ENCODE measurements around the gene C11orf68. TPM values are rescaled to one million over a fixed set of nuclear protein-coding genes. Genes with fewer than 3 reads are reported as not detected.

C11orf68 gene
- total RNA-seq, 1 donor from 2014 or later, result 31.7 TPM

DNA sequence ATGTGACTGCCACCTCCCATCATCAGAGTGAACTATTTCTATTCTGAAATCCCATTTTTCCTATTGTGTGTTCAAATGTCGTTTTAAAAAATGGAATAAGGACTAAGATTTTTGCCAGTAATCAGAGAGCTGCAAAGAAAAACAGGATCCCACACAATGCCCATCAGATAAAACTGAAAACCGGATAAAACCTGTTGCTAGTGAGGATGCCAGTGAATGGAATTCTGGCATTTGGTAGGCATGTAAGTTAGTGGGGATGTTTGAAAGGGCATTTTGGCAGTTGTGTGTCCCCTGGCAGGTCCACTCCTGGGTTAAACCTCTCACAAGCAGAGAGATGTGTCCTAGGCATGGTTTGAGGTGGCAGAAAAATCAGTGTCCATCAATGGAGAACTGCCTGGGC, 6.5 kb upstream of the C11orf68 start:
- Mint-ChIP-seq H3K27me3 (no peaks in the 10 kb centered on the region), H3K4me1 (peaks cover 30% of the 10 kb centered on the region), H3K9me3 (no peaks in the 10 kb centered on the region), H3K36me3 (ENCODE audit: low read depth) (peaks cover 21% of the 10 kb centered on the region), H3K27ac (no peak overlapping the region), H3K4me3 (no peak overlapping the region)
- TF ChIP-seq, protein P1, sequence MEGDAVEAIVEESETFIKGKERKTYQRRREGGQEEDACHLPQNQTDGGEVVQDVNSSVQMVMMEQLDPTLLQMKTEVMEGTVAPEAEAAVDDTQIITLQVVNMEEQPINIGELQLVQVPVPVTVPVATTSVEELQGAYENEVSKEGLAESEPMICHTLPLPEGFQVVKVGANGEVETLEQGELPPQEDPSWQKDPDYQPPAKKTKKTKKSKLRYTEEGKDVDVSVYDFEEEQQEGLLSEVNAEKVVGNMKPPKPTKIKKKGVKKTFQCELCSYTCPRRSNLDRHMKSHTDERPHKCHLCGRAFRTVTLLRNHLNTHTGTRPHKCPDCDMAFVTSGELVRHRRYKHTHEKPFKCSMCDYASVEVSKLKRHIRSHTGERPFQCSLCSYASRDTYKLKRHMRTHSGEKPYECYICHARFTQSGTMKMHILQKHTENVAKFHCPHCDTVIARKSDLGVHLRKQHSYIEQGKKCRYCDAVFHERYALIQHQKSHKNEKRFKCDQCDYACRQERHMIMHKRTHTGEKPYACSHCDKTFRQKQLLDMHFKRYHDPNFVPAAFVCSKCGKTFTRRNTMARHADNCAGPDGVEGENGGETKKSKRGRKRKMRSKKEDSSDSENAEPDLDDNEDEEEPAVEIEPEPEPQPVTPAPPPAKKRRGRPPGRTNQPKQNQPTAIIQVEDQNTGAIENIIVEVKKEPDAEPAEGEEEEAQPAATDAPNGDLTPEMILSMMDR (IDR thresholded peaks at IDR 0.05), result no peak
- intact Hi-C loops (cut with micrococcal nuclease), result no loop called here
- no peak for ATAC-seq (ENCODE audit: low read depth)
- ChIA-PET POLR2A (interaction anchor here (0.6 to 1.0 kb wide), 2 partner anchors 35 to 277 kb away, joined by 3 read pairs; partner anchors contain the start of gene CCDC85B), CTCF (no interaction called here)
- no peak for DNase-seq

DNA sequence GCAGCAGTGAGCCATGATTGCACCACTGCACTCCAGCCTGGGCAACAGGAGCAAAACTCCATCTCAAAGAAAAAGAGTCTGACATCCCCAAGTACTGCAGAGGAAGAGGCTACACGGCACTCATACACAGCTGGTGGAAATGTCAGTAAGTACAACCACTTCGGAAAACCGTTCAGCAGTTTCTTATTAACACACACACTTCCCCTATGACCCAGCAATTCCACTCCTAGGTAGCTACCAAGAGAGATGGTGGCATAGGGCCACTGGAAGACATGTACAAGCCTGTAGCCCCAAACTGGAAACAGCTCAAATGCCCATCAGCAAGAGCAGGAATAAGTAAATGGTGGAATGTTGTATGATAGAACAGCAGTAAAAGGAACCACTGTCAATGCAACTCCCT, 3.7 kb upstream of the C11orf68 start:
- H3K4me1 Mint-ChIP-seq, result peaks cover 31% of the 10 kb centered on the region
- TF ChIP-seq, protein P1 (IDR thresholded peaks at IDR 0.05), result no peak
- POLR2A ChIA-PET, result interaction anchor here (0.9 to 1.3 kb wide), 3 partner anchors 13 to 38 kb away, joined by 4 to 6 read pairs (median 4); partner anchors contain the start of gene FIBP
- intact Hi-C loops (cut with micrococcal nuclease), result no loop called here
- no peak overlapping the region for H3K4me3 Mint-ChIP-seq
- ATAC-seq (ENCODE audit: low read depth) (no peak), DNase-seq (no peak)
- no peaks in the 10 kb centered on the region for H3K9me3 Mint-ChIP-seq
- CTCF ChIA-PET, result interaction anchor here (2.1 kb wide), 1 partner anchor 38 kb away, joined by 6 read pairs; no protein-coding TSS in a partner anchor
- H3K27me3 Mint-ChIP-seq, result no peaks in the 10 kb centered on the region
- H3K36me3 Mint-ChIP-seq (ENCODE audit: low read depth), result peaks cover 25% of the 10 kb centered on the region
- H3K27ac Mint-ChIP-seq, result no peak overlapping the region

DNA sequence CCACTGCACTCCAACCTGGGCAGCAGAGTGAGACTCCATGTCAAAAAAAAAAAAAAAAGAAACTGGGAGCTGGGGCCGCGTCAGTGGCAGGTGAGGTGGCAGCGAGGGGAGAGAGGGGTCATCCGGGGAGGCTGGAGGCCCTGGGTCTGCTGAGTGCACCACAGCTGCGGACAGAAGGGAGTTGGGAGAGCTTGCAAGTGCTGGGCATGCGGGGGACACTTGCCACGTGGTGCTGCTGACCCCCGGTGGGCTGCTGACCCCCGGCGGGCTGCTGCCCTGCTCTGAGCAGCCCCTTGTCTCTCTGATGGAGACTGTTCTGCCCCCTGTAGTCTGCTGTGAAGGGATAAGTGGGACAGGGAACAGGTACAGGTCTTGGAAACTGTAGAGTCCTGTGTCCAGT, 3.0 kb upstream of the C11orf68 start:
- Mint-ChIP-seq H3K27ac (no peak overlapping the region), H3K9me3 (no peaks in the 10 kb centered on the region), H3K4me3 (no peak overlapping the region), H3K4me1 (peaks cover 31% of the 10 kb centered on the region), H3K27me3 (no peaks in the 10 kb centered on the region), H3K36me3 (ENCODE audit: low read depth) (peaks cover 29% of the 10 kb centered on the region)
- ATAC-seq (ENCODE audit: low read depth), result no peak
- DNase-seq, result no peak
- intact Hi-C loops (cut with micrococcal nuclease), result no loop called here
- TF ChIP-seq, protein P1 (IDR thresholded peaks at IDR 0.05), result no peak
- ChIA-PET POLR2A (interaction anchor here (1.3 to 4.8 kb wide), 2 partner anchors 33 to 39 kb away, joined by 6 to 55 read pairs; partner anchors contain the start of genes CCDC85B and FIBP), CTCF (interaction anchor here (2.1 kb wide), 1 partner anchor 37 kb away, joined by 6 read pairs; no protein-coding TSS in a partner anchor)

- CTCF ChIA-PET, result no interaction called here
Measured at GRCh38 chr11:65921033-65921555, 2.2 kb upstream of the C11orf68 start.

GRCh38 chr11:65920372-65920802, 1.5 kb upstream of the C11orf68 start:
- TF ChIP-seq, protein P1 (IDR thresholded peaks at IDR 0.05), result no peak
- no peak for ATAC-seq (ENCODE audit: low read depth)
- DNase-seq, result no peak
- POLR2A ChIA-PET, result interaction anchor here (0.6 to 4.8 kb wide), 7 partner anchors 22 to 258 kb away, joined by 3 to 55 read pairs (median 4); partner anchors contain the start of genes CCDC85B, FIBP, MUS81 and RELA
- H3K27me3 Mint-ChIP-seq, result no peaks in the 10 kb centered on the region
- CTCF ChIA-PET, result no interaction called here
- no peak overlapping the region for H3K27ac Mint-ChIP-seq
- no peaks in the 10 kb centered on the region for H3K9me3 Mint-ChIP-seq
- H3K4me1 Mint-ChIP-seq, result peaks cover 44% of the 10 kb centered on the region
- peak overlapping the region; percentile 93 for H3K4me3 Mint-ChIP-seq
- intact Hi-C loops (cut with micrococcal nuclease), result no loop called here
- H3K36me3 Mint-ChIP-seq (ENCODE audit: low read depth), result peaks cover 30% of the 10 kb centered on the region

More at GRCh38 chr11:65921033-65921555, 2.2 kb upstream of the C11orf68 start:
- Mint-ChIP-seq H3K9me3 (no peaks in the 10 kb centered on the region), H3K36me3 (ENCODE audit: low read depth) (peaks cover 30% of the 10 kb centered on the region), H3K27me3 (no peaks in the 10 kb centered on the region), H3K4me3 (peak overlapping the region; percentile 93), H3K27ac (no peak overlapping the region), H3K4me1 (peaks cover 38% of the 10 kb centered on the region)
- intact Hi-C loops (cut with micrococcal nuclease), result no loop called here
- ATAC-seq (ENCODE audit: low read depth) (no peak), DNase-seq (no peak)
- POLR2A ChIA-PET, result interaction anchor here (4.8 kb wide), 1 partner anchor 32 kb away, joined by 55 read pairs; the partner anchor contains the start of genes CCDC85B and FIBP
- TF ChIP-seq, protein P1 (IDR thresholded peaks at IDR 0.05), result no peak

Data from activated B cell treated with CpG ODN at 0.5 μM for 24 hours (primary cell).